ENCODE results near the gene PTPRM. TPM values are rescaled to one million over a fixed set of nuclear protein-coding genes. Genes with fewer than 3 reads are reported as not detected.

The PTPRM gene
- total RNA-seq, 1 experiment from 2014 or later: 6.2 TPM

DNA sequence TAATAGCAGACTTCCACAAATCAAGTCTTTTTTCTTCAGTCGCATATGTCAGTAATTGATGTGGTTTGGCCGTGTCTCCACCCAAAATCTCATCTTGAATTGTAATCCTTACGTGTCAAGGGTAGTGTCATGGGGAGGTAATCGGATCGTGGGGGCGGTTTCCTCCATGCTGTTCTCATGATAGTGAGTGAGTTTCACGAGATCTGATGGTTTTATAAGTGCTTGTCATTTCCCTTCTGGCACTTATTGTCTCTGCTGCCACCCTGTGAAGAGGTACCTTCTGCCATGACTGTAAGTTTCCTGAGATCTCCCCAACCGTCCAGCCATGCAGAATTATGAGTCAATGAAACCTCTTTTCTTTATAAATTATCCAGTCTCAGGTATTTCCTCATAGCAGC is 478.8 kb downstream of the PTPRM start:
- Histone ChIP-seq H3T11ph (ENCODE audit: low read length) (no peak overlapping the region), H3K9ac (ENCODE audit: extremely low read depth, insufficient read length, low read length) (no peak overlapping the region), H3K9me3 (ENCODE audit: control insufficient read depth, low read depth, low read length) (no peaks in the 10 kb centered on the region), H4K8ac (replicated peaks; ENCODE audit: insufficient read length, low read depth, low read length) (no peak overlapping the region), H3K79me2 (ENCODE audit: insufficient read depth, low read length) (no peaks in the 10 kb centered on the region; the same call in 1 of the 2 replicates), H3K23ac (ENCODE audit: insufficient read length, low read depth, low read length) (no peak overlapping the region), H2BK5ac (ENCODE audit: insufficient read length, low read length) (no peak overlapping the region), H3K4me2 (ENCODE audit: insufficient read depth, insufficient read length, low read length) (no peak overlapping the region), H3K27ac (ENCODE audit: insufficient read length, low read depth, low read length) (no peak overlapping the region), H3K23me2 (ENCODE audit: insufficient read length, low read depth, low read length, poor library complexity, severe bottlenecking) (no peaks in the 10 kb centered on the region), H2BK15ac (ENCODE audit: low read depth, low read length) (no peak overlapping the region), H2BK120ac (ENCODE audit: low read depth, low read length, poor library complexity, severe bottlenecking) (no peak overlapping the region), H3K18ac (ENCODE audit: insufficient read length, low read depth, low read length) (no peak overlapping the region), H3K27me3 (ENCODE audit: insufficient read depth, low read length) (no peaks in the 10 kb centered on the region), H4K91ac (ENCODE audit: insufficient read length, low read depth, low read length) (no peak overlapping the region), H3K14ac (ENCODE audit: insufficient read depth, low read length) (no peak overlapping the region), H4K20me1 (ENCODE audit: control insufficient read depth, insufficient read depth, insufficient read length) (no peaks in the 10 kb centered on the region), H2BK20ac (ENCODE audit: low read depth, low read length, poor library complexity, severe bottlenecking) (no peak overlapping the region), H3K56ac (ENCODE audit: insufficient read length, low read depth, low read length) (no peak overlapping the region), H3K4ac (ENCODE audit: low read depth, low read length) (no peak overlapping the region), H4K5ac (ENCODE audit: insufficient read length, low read depth, low read length) (no peak overlapping the region), H2AFZ (ENCODE audit: low read length) (no peak overlapping the region), H2AK5ac (ENCODE audit: insufficient read length, low read length) (no peak overlapping the region), H3K4me1 (ENCODE audit: insufficient read depth, low read length) (peaks cover 4% of the 10 kb centered on the region; the same call in 1 of the 2 replicates), H3K79me1 (ENCODE audit: insufficient read depth, low read depth, low read length, poor library complexity, severe bottlenecking) (no peaks in the 10 kb centered on the region), H2BK12ac (ENCODE audit: insufficient read length, low read depth, low read length) (no peak overlapping the region)
- peaks cover 14 to 18% of the 10 kb centered on the region in 2 experiments for H3K4me1 Mint-ChIP-seq
- no peak overlapping the region for H3K4me3 Mint-ChIP-seq
- H3K27me3 Mint-ChIP-seq (ENCODE audit: low read depth): no peaks in the 10 kb centered on the region
- no CpG with 5 or more reads among the region's 8 CpGs for WGBS (ENCODE audit: extremely low coverage, insufficient read length, low lambda C conversion rate)
- H3K9me3 Mint-ChIP-seq: no peaks in the 10 kb centered on the region
- no peak for DNase-seq
- no peaks in the 10 kb centered on the region for H3K36me3 Mint-ChIP-seq (ENCODE audit: insufficient read depth in 1 of 3, low read depth in 3 of 3)
- H3K27ac Mint-ChIP-seq: no peak overlapping the region
- TF ChIP-seq, protein P1, sequence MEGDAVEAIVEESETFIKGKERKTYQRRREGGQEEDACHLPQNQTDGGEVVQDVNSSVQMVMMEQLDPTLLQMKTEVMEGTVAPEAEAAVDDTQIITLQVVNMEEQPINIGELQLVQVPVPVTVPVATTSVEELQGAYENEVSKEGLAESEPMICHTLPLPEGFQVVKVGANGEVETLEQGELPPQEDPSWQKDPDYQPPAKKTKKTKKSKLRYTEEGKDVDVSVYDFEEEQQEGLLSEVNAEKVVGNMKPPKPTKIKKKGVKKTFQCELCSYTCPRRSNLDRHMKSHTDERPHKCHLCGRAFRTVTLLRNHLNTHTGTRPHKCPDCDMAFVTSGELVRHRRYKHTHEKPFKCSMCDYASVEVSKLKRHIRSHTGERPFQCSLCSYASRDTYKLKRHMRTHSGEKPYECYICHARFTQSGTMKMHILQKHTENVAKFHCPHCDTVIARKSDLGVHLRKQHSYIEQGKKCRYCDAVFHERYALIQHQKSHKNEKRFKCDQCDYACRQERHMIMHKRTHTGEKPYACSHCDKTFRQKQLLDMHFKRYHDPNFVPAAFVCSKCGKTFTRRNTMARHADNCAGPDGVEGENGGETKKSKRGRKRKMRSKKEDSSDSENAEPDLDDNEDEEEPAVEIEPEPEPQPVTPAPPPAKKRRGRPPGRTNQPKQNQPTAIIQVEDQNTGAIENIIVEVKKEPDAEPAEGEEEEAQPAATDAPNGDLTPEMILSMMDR (conservative IDR thresholded peaks at IDR 0.05): no peak
